Measurements from ENCODE around the gene PTEN.

PTEN gene

DNA sequence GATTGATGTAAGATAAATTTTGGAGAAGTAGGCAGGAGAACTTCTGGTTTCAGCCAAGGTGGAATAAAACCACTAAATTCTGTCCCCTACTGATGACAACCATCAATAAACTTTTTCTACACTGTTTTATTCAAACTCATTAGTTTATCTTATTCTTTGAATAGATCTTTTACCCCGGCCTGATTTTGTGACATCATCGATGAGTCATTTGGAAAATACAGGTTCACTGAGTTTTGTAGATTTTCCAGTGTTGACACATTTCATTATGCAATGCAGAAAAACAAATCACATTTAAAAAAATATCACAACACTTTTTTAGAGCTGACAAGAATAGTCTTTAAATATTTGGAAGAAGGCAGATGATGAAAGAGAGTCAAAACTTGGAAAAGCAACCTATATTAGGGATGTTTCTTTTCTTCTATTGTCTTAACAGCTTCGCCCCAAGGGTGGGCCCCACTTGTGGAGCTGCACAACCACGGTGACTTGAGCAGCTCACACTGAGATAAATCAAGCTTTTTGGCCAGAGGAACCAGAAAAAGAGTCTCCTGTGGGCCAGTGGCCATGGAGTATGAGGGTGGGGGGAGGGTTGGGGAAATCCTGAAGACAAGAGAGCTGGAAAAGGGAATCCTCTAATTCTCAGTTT is 112.8 kb downstream of the PTEN start:
- Histone ChIP-seq H3K9ac (ENCODE audit: low read depth, low read length, poor library complexity, severe bottlenecking) (no peak overlapping the region), H2AFZ (ENCODE audit: low read length) (no peak overlapping the region), H3K4me3 (ENCODE audit: low read length, poor library complexity, severe bottlenecking) (no peak overlapping the region), H3K36me3 (ENCODE audit: insufficient read depth, low read length) (no peaks in the 10 kb centered on the region), H3F3A (ENCODE audit: low read depth) (no peaks in the 10 kb centered on the region), H4K20me1 (ENCODE audit: insufficient read depth, low read length, poor library complexity, severe bottlenecking) (no peaks in the 10 kb centered on the region), H3K4me2 (ENCODE audit: low read depth, low read length, poor library complexity, severe bottlenecking) (no peak overlapping the region), H3K79me2 (ENCODE audit: insufficient read depth, low read length) (peaks cover 20% of the 10 kb centered on the region; the same call in 1 of the 2 replicates), H3K27me3 (ENCODE audit: insufficient read depth, low read length, poor library complexity, severe bottlenecking) (no peaks in the 10 kb centered on the region), H3K4me1 (ENCODE audit: insufficient read depth, low read length, poor library complexity, severe bottlenecking) (peaks cover 5% of the 10 kb centered on the region), H3K9me2 (replicated peaks; ENCODE audit: low read depth, low read length) (no peaks in the 10 kb centered on the region), H3K9me3 (ENCODE audit: insufficient read depth, low read depth, low read length) (0 out of 2 replicates have a peak, but pooled peaks cover 2% of the 10 kb centered on the region)
- TF ChIP-seq, protein P1, sequence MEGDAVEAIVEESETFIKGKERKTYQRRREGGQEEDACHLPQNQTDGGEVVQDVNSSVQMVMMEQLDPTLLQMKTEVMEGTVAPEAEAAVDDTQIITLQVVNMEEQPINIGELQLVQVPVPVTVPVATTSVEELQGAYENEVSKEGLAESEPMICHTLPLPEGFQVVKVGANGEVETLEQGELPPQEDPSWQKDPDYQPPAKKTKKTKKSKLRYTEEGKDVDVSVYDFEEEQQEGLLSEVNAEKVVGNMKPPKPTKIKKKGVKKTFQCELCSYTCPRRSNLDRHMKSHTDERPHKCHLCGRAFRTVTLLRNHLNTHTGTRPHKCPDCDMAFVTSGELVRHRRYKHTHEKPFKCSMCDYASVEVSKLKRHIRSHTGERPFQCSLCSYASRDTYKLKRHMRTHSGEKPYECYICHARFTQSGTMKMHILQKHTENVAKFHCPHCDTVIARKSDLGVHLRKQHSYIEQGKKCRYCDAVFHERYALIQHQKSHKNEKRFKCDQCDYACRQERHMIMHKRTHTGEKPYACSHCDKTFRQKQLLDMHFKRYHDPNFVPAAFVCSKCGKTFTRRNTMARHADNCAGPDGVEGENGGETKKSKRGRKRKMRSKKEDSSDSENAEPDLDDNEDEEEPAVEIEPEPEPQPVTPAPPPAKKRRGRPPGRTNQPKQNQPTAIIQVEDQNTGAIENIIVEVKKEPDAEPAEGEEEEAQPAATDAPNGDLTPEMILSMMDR (conservative IDR thresholded peaks at IDR 0.05; ENCODE audit: low read length): no peak
- TF ChIP-seq EZH2phosphoT487 (IDR thresholded peaks at IDR 0.05; ENCODE audit: borderline replicate concordance): no peak

DNA sequence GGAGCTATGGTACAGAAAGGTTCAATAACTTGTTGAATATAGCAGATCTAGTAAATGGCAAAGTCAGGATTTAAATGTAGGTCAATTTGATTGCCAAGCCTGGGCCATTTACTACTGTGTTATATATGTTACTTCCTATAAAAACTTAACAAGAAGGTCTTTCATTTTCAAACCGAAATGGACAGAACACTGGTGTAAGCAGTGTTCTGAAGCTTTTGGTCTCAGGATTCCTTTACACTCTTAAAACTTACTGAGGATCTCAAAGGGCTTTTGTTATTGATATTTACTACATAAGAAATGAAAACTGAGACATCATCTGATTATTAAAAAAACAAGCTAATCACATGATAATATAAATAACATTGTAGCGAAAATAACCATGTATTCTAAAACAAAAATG is 114.7 kb downstream of the PTEN start:
- 0 out of 2 replicates have a peak, but pooled peaks cover under 1% of the 10 kb centered on the region for H3K79me2 ChIP-seq (ENCODE audit: insufficient read depth, low read length)
- no peaks in the 10 kb centered on the region for H3F3A ChIP-seq (ENCODE audit: low read depth)
- TF ChIP-seq EZH2phosphoT487 (IDR thresholded peaks at IDR 0.05; ENCODE audit: borderline replicate concordance): no peak
- TF ChIP-seq, protein P1 (conservative IDR thresholded peaks at IDR 0.05; ENCODE audit: low read length): no peak
- H3K9me3 ChIP-seq (ENCODE audit: insufficient read depth, low read depth, low read length): 0 out of 2 replicates have a peak, but pooled peaks cover 2% of the 10 kb centered on the region
- no peak overlapping the region for H2AFZ ChIP-seq (ENCODE audit: low read length)
- H4K20me1 ChIP-seq (ENCODE audit: insufficient read depth, low read length, poor library complexity, severe bottlenecking): no peaks in the 10 kb centered on the region
- no peak overlapping the region for H3K4me3 ChIP-seq (ENCODE audit: low read length, poor library complexity, severe bottlenecking)
- H3K36me3 ChIP-seq (ENCODE audit: insufficient read depth, low read length): no peaks in the 10 kb centered on the region
- no peak overlapping the region for H3K9ac ChIP-seq (ENCODE audit: low read depth, low read length, poor library complexity, severe bottlenecking)
- H3K4me2 ChIP-seq (ENCODE audit: low read depth, low read length, poor library complexity, severe bottlenecking): no peak overlapping the region
- H3K9me2 ChIP-seq (replicated peaks; ENCODE audit: low read depth, low read length): no peaks in the 10 kb centered on the region
- no peaks in the 10 kb centered on the region for H3K27me3 ChIP-seq (ENCODE audit: insufficient read depth, low read length, poor library complexity, severe bottlenecking)
- H3K4me1 ChIP-seq (ENCODE audit: insufficient read depth, low read length, poor library complexity, severe bottlenecking): peaks cover 3% of the 10 kb centered on the region

DNA sequence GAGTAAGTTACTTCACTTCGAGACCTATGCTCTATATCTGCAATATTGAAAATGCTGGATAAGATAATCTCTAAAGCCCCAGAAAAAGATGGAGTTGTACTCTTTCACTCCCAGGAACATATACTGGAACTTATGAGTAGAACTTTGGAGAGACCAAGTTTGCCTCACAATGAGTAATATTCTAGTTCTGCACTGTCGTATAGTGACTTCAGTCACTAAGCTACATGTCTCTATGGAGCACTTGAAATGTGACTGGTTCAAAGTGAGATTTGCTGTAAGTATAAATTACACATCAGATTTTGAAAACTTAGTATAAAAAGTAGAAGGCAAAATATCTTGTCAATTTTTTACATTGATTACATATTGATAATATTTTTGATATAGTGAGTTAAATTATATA is 116.4 kb downstream of the PTEN start:
- no peaks in the 10 kb centered on the region for H3K9me3 ChIP-seq (ENCODE audit: insufficient read depth, low read depth, low read length)
- H3F3A ChIP-seq (ENCODE audit: low read depth): no peaks in the 10 kb centered on the region
- H3K36me3 ChIP-seq (ENCODE audit: insufficient read depth, low read length): no peaks in the 10 kb centered on the region
- H4K20me1 ChIP-seq (ENCODE audit: insufficient read depth, low read length, poor library complexity, severe bottlenecking): no peaks in the 10 kb centered on the region
- H3K4me2 ChIP-seq (ENCODE audit: low read depth, low read length, poor library complexity, severe bottlenecking): no peak overlapping the region
- H3K9ac ChIP-seq (ENCODE audit: low read depth, low read length, poor library complexity, severe bottlenecking): no peak overlapping the region
- no peak overlapping the region for H2AFZ ChIP-seq (ENCODE audit: low read length)
- no peak for TF ChIP-seq EZH2phosphoT487 (IDR thresholded peaks at IDR 0.05; ENCODE audit: borderline replicate concordance)
- TF ChIP-seq, protein P1 (conservative IDR thresholded peaks at IDR 0.05; ENCODE audit: low read length): no peak
- H3K79me2 ChIP-seq (ENCODE audit: insufficient read depth, low read length): no peaks in the 10 kb centered on the region
- H3K4me1 ChIP-seq (ENCODE audit: insufficient read depth, low read length, poor library complexity, severe bottlenecking): peaks cover 3% of the 10 kb centered on the region
- no peaks in the 10 kb centered on the region for H3K27me3 ChIP-seq (ENCODE audit: insufficient read depth, low read length, poor library complexity, severe bottlenecking)
- no peaks in the 10 kb centered on the region for H3K9me2 ChIP-seq (replicated peaks; ENCODE audit: low read depth, low read length)
- H3K4me3 ChIP-seq (ENCODE audit: low read length, poor library complexity, severe bottlenecking): no peak overlapping the region
